K562 (cell line): ENCODE results near the gene HSDL1. TPM values are rescaled to one million over a fixed set of nuclear protein-coding genes. Genes with fewer than 3 reads are reported as not detected.

Source experiments
- polyA plus RNA-seq, 8 experiments: library from polyadenylated mRNA; depleted of rRNA in 4 of 8; stranded (reverse) in 5 of 8; unstranded in 3 of 8; fragments of >200 nt; fragmentation: Nextera tagmentation in 2 of 8; fragmentation: Illumina TruSeq in 1 of 8; extraction: Ambion mirVana in 2 of 8; extraction: Trizol in 1 of 8; gene quantifications; 2 replicates each; pipeline versions ENCODE4 v1.2.1 to v1.2.3, GENCODE V29; 2011 to 2014; ENCODE audit warnings: inconsistent platforms in 1 of 8, missing spikeins in 1 of 8
- total RNA-seq, 7 experiments: library from RNA; depleted of rRNA in 6 of 7; stranded (reverse); fragments of >200 nt in 6 of 7; fragmentation: Illumina TruSeq in 2 of 7; extraction: Trizol in 2 of 7; gene quantifications; 2 replicates each; pipeline versions ENCODE4 v1.2.1 to v1.2.3, GENCODE V29; 2011 to 2021; ENCODE audit warnings: low replicate concordance in 1 of 7

Gene HSDL1
- total and polyA plus RNA-seq, 9 of the 15 experiments (the other 6 are each of a cell fraction or from before 2014, with no cell fraction given) = 14.8 to 41.2 (median 27.7) TPM

Other genes starting within 250 kb of the HSDL1 start
Only the 7 nearest of the 11 such genes appear.
- gene SLC38A8, start 102.4 kb downstream of the HSDL1 start, total RNA-seq (2014; rRNA removed) = not detected in 2 replicates
- gene SLC38A8, start 102.4 kb downstream of the HSDL1 start, total RNA-seq (2014; rRNA removed; fragmentation: Illumina TruSeq; extraction: Trizol) = not detected in 2 replicates
- gene SLC38A8, start 102.4 kb downstream of the HSDL1 start, total RNA-seq (2015; rRNA removed; fragmentation: Illumina TruSeq; extraction: Trizol) = not detected in 2 replicates
- gene SLC38A8, start 102.4 kb downstream of the HSDL1 start, total RNA-seq (2021) = not detected in 2 replicates
- not detected in 2 replicates for gene SLC38A8, start 102.4 kb downstream of the HSDL1 start, polyA plus RNA-seq (2011; rRNA removed)
- gene SLC38A8, start 102.4 kb downstream of the HSDL1 start, polyA plus RNA-seq (2014; fragmentation: Illumina TruSeq; extraction: Trizol) = not detected in 2 replicates
- gene SLC38A8, start 102.4 kb downstream of the HSDL1 start, polyA plus RNA-seq (2014; fragmentation: Nextera tagmentation; extraction: Ambion mirVana) = not detected
- 0.28 TPM in 1 of 2 replicates, not detected in the other for gene SLC38A8, start 102.4 kb downstream of the HSDL1 start, polyA plus RNA-seq (2014; rRNA removed)
- gene MBTPS1, start 28.2 kb downstream of the HSDL1 start, total RNA-seq (2014; rRNA removed) = 43.8 and 50.9 TPM in 2 replicates
- gene MBTPS1, start 28.2 kb downstream of the HSDL1 start, total RNA-seq (2014; rRNA removed; fragmentation: Illumina TruSeq; extraction: Trizol) = 31.7 and 32.0 TPM in 2 replicates
- gene MBTPS1, start 28.2 kb downstream of the HSDL1 start, total RNA-seq (2015; rRNA removed; fragmentation: Illumina TruSeq; extraction: Trizol) = 35.7 and 40.3 TPM in 2 replicates
- gene MBTPS1, start 28.2 kb downstream of the HSDL1 start, total RNA-seq (2021) = 46.6 and 53.9 TPM in 2 replicates
- gene MBTPS1, start 28.2 kb downstream of the HSDL1 start, polyA plus RNA-seq (2011; rRNA removed) = 47.5 and 57.6 TPM in 2 replicates
- gene MBTPS1, start 28.2 kb downstream of the HSDL1 start, polyA plus RNA-seq (2014; fragmentation: Illumina TruSeq; extraction: Trizol) = 47.5 and 50.6 TPM in 2 replicates
- gene MBTPS1, start 28.2 kb downstream of the HSDL1 start, polyA plus RNA-seq (2014; fragmentation: Nextera tagmentation; extraction: Ambion mirVana) = 1 to 10 TPM; 2.8 to 4.3 TPM
- 47.3 and 52.6 TPM in 2 replicates for gene MBTPS1, start 28.2 kb downstream of the HSDL1 start, polyA plus RNA-seq (2014; rRNA removed)
- not detected in 2 replicates for gene DNAAF1, start 131 bp upstream of the HSDL1 start, total RNA-seq (2014; rRNA removed)
- not detected in 2 replicates for gene DNAAF1, start 131 bp upstream of the HSDL1 start, total RNA-seq (2014; rRNA removed; fragmentation: Illumina TruSeq; extraction: Trizol)
- not detected in 2 replicates for gene DNAAF1, start 131 bp upstream of the HSDL1 start, total RNA-seq (2015; rRNA removed; fragmentation: Illumina TruSeq; extraction: Trizol)
- gene DNAAF1, start 131 bp upstream of the HSDL1 start, total RNA-seq (2021) = not detected in 2 replicates
- gene DNAAF1, start 131 bp upstream of the HSDL1 start, polyA plus RNA-seq (2011; rRNA removed) = not detected in 2 replicates
- gene DNAAF1, start 131 bp upstream of the HSDL1 start, polyA plus RNA-seq (2014; fragmentation: Illumina TruSeq; extraction: Trizol) = not detected in 2 replicates
- gene DNAAF1, start 131 bp upstream of the HSDL1 start, polyA plus RNA-seq (2014; fragmentation: Nextera tagmentation; extraction: Ambion mirVana) = not detected
- gene DNAAF1, start 131 bp upstream of the HSDL1 start, polyA plus RNA-seq (2014; rRNA removed) = 0.01 and 0.23 TPM in 2 replicates
- gene TAF1C, start 41.9 kb upstream of the HSDL1 start, total RNA-seq (2014; rRNA removed) = 26.2 and 43.0 TPM in 2 replicates
- 7.9 and 9.8 TPM in 2 replicates for gene TAF1C, start 41.9 kb upstream of the HSDL1 start, total RNA-seq (2014; rRNA removed; fragmentation: Illumina TruSeq; extraction: Trizol)
- 22.3 and 23.0 TPM in 2 replicates for gene TAF1C, start 41.9 kb upstream of the HSDL1 start, total RNA-seq (2015; rRNA removed; fragmentation: Illumina TruSeq; extraction: Trizol)
- gene TAF1C, start 41.9 kb upstream of the HSDL1 start, total RNA-seq (2021) = 46.6 and 55.0 TPM in 2 replicates
- gene TAF1C, start 41.9 kb upstream of the HSDL1 start, polyA plus RNA-seq (2011; rRNA removed) = 16.7 and 31.2 TPM in 2 replicates
- gene TAF1C, start 41.9 kb upstream of the HSDL1 start, polyA plus RNA-seq (2014; fragmentation: Illumina TruSeq; extraction: Trizol) = 21.0 and 35.4 TPM in 2 replicates
- 1 to 10 TPM; 1.5 TPM for gene TAF1C, start 41.9 kb upstream of the HSDL1 start, polyA plus RNA-seq (2014; fragmentation: Nextera tagmentation; extraction: Ambion mirVana)
- gene TAF1C, start 41.9 kb upstream of the HSDL1 start, polyA plus RNA-seq (2014; rRNA removed) = 64.8 and 74.8 TPM in 2 replicates
- not detected in 2 replicates for gene ADAD2, start 46.0 kb upstream of the HSDL1 start, total RNA-seq (2014; rRNA removed)
- gene ADAD2, start 46.0 kb upstream of the HSDL1 start, total RNA-seq (2014; rRNA removed; fragmentation: Illumina TruSeq; extraction: Trizol) = not detected in 2 replicates
- not detected in 2 replicates for gene ADAD2, start 46.0 kb upstream of the HSDL1 start, total RNA-seq (2015; rRNA removed; fragmentation: Illumina TruSeq; extraction: Trizol)
- gene ADAD2, start 46.0 kb upstream of the HSDL1 start, total RNA-seq (2021) = not detected in 2 replicates
- gene ADAD2, start 46.0 kb upstream of the HSDL1 start, polyA plus RNA-seq (2011; rRNA removed) = not detected in 2 replicates
- gene ADAD2, start 46.0 kb upstream of the HSDL1 start, polyA plus RNA-seq (2014; fragmentation: Illumina TruSeq; extraction: Trizol) = not detected in 2 replicates
- not detected for gene ADAD2, start 46.0 kb upstream of the HSDL1 start, polyA plus RNA-seq (2014; fragmentation: Nextera tagmentation; extraction: Ambion mirVana)
- 0.07 TPM in 1 of 2 replicates, not detected in the other for gene ADAD2, start 46.0 kb upstream of the HSDL1 start, polyA plus RNA-seq (2014; rRNA removed)
- gene KCNG4, start 94.8 kb upstream of the HSDL1 start, total RNA-seq (2014; rRNA removed) = not detected in 2 replicates
- not detected in 2 replicates for gene KCNG4, start 94.8 kb upstream of the HSDL1 start, total RNA-seq (2014; rRNA removed; fragmentation: Illumina TruSeq; extraction: Trizol)
- not detected in 2 replicates for gene KCNG4, start 94.8 kb upstream of the HSDL1 start, total RNA-seq (2015; rRNA removed; fragmentation: Illumina TruSeq; extraction: Trizol)
- gene KCNG4, start 94.8 kb upstream of the HSDL1 start, total RNA-seq (2021) = not detected in 2 replicates
- not detected in 2 replicates for gene KCNG4, start 94.8 kb upstream of the HSDL1 start, polyA plus RNA-seq (2011; rRNA removed)
- gene KCNG4, start 94.8 kb upstream of the HSDL1 start, polyA plus RNA-seq (2014; fragmentation: Illumina TruSeq; extraction: Trizol) = not detected in 2 replicates
- gene KCNG4, start 94.8 kb upstream of the HSDL1 start, polyA plus RNA-seq (2014; fragmentation: Nextera tagmentation; extraction: Ambion mirVana) = not detected
- gene KCNG4, start 94.8 kb upstream of the HSDL1 start, polyA plus RNA-seq (2014; rRNA removed) = not detected in 2 replicates
- not detected in 2 replicates for gene WFDC1, start 149.7 kb upstream of the HSDL1 start, total RNA-seq (2014; rRNA removed)
- gene WFDC1, start 149.7 kb upstream of the HSDL1 start, total RNA-seq (2014; rRNA removed; fragmentation: Illumina TruSeq; extraction: Trizol) = not detected in 2 replicates
- not detected in 2 replicates for gene WFDC1, start 149.7 kb upstream of the HSDL1 start, total RNA-seq (2015; rRNA removed; fragmentation: Illumina TruSeq; extraction: Trizol)
- not detected in 2 replicates for gene WFDC1, start 149.7 kb upstream of the HSDL1 start, total RNA-seq (2021)
- gene WFDC1, start 149.7 kb upstream of the HSDL1 start, polyA plus RNA-seq (2011; rRNA removed) = not detected in 2 replicates
- not detected in 2 replicates for gene WFDC1, start 149.7 kb upstream of the HSDL1 start, polyA plus RNA-seq (2014; fragmentation: Illumina TruSeq; extraction: Trizol)
- not detected for gene WFDC1, start 149.7 kb upstream of the HSDL1 start, polyA plus RNA-seq (2014; fragmentation: Nextera tagmentation; extraction: Ambion mirVana)
- not detected in 2 replicates for gene WFDC1, start 149.7 kb upstream of the HSDL1 start, polyA plus RNA-seq (2014; rRNA removed)